Osteoblast (primary cell): ENCODE data around the gene UBE2E2. TPM values are rescaled to one million over a fixed set of nuclear protein-coding genes. Genes with fewer than 3 reads are reported as not detected.

ENCODE experiments used
- DNase-seq: peaks from one replicate; pipeline ENCODE4 v3.0.0; 2011; ENCODE audit warnings: low spot score, mixed read lengths; ENCODE audit not compliant: insufficient read length; ENCODE audit errors: missing footprints
- H2AFZ ChIP-seq: 2 replicates; pipeline ENCODE4 v1.6.0; 2011; ENCODE audit warnings: mild to moderate bottlenecking, low read length
- H3K27ac ChIP-seq: 2 replicates; pipeline ENCODE4 v1.5.1; 2011; ENCODE audit warnings: mild to moderate bottlenecking, low read depth, low read length, moderate library complexity
- H3K27me3 ChIP-seq: 2 replicates; pipeline ENCODE4 v1.6.0; 2012; ENCODE audit warnings: mild to moderate bottlenecking, control low read depth, inconsistent platforms, low read length, moderate library complexity; ENCODE audit not compliant: insufficient read depth
- H3K36me3 ChIP-seq: 2 replicates; pipeline ENCODE4 v1.5.1; 2011; ENCODE audit warnings: mild to moderate bottlenecking, low read length, control low read depth, moderate library complexity; ENCODE audit not compliant: insufficient read depth
- H3K4me1 ChIP-seq: 2 replicates; pipeline ENCODE4 v1.5.1; 2011; ENCODE audit warnings: mild to moderate bottlenecking, low read length, control low read depth, moderate library complexity; ENCODE audit not compliant: insufficient read depth
- H3K4me2 ChIP-seq: 2 replicates; pipeline ENCODE4 v1.6.0; 2011; ENCODE audit warnings: mild to moderate bottlenecking, low read length; ENCODE audit not compliant: insufficient read depth
- H3K4me3 ChIP-seq: fragments of 200-600 bp; sonication (generic); 3 replicates; pipeline ENCODE4 v1.5.1; 2012; ENCODE audit warnings: mild to moderate bottlenecking, low read length, inconsistent platforms; ENCODE audit not compliant: insufficient read depth
- H3K79me2 ChIP-seq: 2 replicates; pipeline ENCODE4 v1.6.0; 2012; ENCODE audit warnings: mild to moderate bottlenecking, low read length, control low read depth, inconsistent platforms; ENCODE audit not compliant: insufficient read depth
- H3K9me3 ChIP-seq: 2 replicates; pipeline ENCODE4 v1.5.1; 2011; ENCODE audit warnings: low read depth, low read length, control low read depth
- H4K20me1 ChIP-seq: 2 replicates; pipeline ENCODE4 v1.6.0; 2012; ENCODE audit warnings: mild to moderate bottlenecking, low read length, control low read depth; ENCODE audit not compliant: insufficient read depth
- CTCF ChIP-seq: IDR thresholded peaks from 2 replicates; pipeline ENCODE4 v1.5.1; 2011; ENCODE audit warnings: mild to moderate bottlenecking, low read depth, low read length, moderate library complexity; ENCODE audit errors: extremely low read depth
- total RNA-seq: library from RNA; depleted of rRNA; stranded (reverse); fragments of >200 nt; gene quantifications from 2 replicates; pipeline ENCODE4 v1.2.3, GENCODE V29; 2012

UBE2E2 gene
- total RNA-seq, 1 donor, result 49.6 TPM

DNA sequence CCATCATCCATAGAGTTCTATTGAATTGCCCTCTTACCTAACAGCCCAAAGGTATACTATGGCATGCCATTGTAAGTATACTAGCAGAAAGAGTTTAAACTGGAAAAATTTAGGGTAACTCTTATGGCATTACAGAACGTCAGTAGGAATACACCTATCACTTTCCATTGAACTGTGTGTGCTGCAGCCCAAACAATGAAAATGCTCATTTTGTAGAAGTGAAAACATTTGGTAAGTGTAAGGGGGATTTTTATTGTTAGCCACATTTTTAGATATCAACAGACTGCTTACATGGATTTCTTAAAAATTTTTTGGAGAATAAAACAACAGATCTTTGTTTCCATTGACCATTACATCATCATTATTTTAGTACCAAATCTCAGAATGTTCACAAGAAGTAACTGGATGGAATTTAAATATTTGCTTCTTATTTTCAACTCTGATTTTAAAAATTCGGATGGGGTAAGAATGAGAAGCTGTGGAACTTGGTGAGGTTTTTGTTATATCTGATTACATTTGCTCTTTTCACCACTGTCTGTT is 245.9 kb downstream of the UBE2E2 start:
- Histone ChIP-seq H3K4me1 (no peaks in the 10 kb centered on the region), H4K20me1 (peaks cover 15% of the 10 kb centered on the region), H3K4me3 (no peak overlapping the region), H3K27ac (no peak overlapping the region), H3K9me3 (no peaks in the 10 kb centered on the region), H3K4me2 (no peak overlapping the region), H3K36me3 (no peaks in the 10 kb centered on the region), H3K27me3 (no peaks in the 10 kb centered on the region), H3K79me2 (peaks cover 10% of the 10 kb centered on the region), H2AFZ (no peak overlapping the region)
- no peak for DNase-seq
- TF ChIP-seq CTCF, result no peak

DNA sequence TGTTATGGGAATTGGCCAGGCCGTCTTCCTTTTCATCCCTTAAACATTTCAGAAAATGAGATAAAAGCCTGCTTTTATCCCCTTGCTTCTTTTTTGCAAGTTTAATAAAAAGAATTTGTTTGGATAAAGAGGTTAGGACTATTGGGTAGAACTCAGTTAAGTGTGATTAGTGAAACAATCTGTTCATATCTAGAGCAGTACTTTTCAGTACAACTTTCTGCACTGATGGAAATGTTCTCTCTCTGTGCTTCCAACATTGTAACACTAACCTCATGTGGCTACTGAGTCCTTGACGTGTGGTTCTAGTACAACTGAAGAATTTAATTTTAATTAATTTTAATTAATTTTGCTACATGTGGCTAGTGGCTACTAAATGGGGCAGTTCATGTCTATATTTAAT is 246.9 kb downstream of the UBE2E2 start:
- no peaks in the 10 kb centered on the region for H3K9me3 ChIP-seq
- TF ChIP-seq CTCF, result no peak
- H4K20me1 ChIP-seq, result peaks cover 16% of the 10 kb centered on the region
- no peak overlapping the region for H2AFZ ChIP-seq
- H3K36me3 ChIP-seq, result no peaks in the 10 kb centered on the region
- H3K79me2 ChIP-seq, result peaks cover 6% of the 10 kb centered on the region
- no peak overlapping the region for H3K4me3 ChIP-seq
- H3K4me1 ChIP-seq, result peaks cover 4% of the 10 kb centered on the region
- DNase-seq, result no peak
- H3K27me3 ChIP-seq, result no peaks in the 10 kb centered on the region
- no peak overlapping the region for H3K4me2 ChIP-seq
- no peak overlapping the region for H3K27ac ChIP-seq

- H3K27ac ChIP-seq, result no peak overlapping the region
- no peaks in the 10 kb centered on the region for H3K9me3 ChIP-seq
- peaks cover 11% of the 10 kb centered on the region for H3K4me1 ChIP-seq
- no peaks in the 10 kb centered on the region for H3K27me3 ChIP-seq
- no peak overlapping the region for H3K4me3 ChIP-seq
- H4K20me1 ChIP-seq, result peaks cover 21% of the 10 kb centered on the region
- no peak for TF ChIP-seq CTCF
- H3K4me2 ChIP-seq, result no peak overlapping the region
- H3K79me2 ChIP-seq, result no peaks in the 10 kb centered on the region
- no peaks in the 10 kb centered on the region for H3K36me3 ChIP-seq
- DNase-seq, result no peak
- H2AFZ ChIP-seq, result no peak overlapping the region
Observed at GRCh38 chr3:23450806-23451205, 247.7 kb downstream of the UBE2E2 start.

- Histone ChIP-seq H3K27me3 (no peaks in the 10 kb centered on the region), H3K4me1 (peaks cover 15% of the 10 kb centered on the region), H3K36me3 (no peaks in the 10 kb centered on the region), H2AFZ (no peak overlapping the region), H3K4me2 (no peak overlapping the region), H3K27ac (no peak overlapping the region), H3K79me2 (no peaks in the 10 kb centered on the region), H4K20me1 (peaks cover 21% of the 10 kb centered on the region), H3K9me3 (no peaks in the 10 kb centered on the region), H3K4me3 (no peak overlapping the region)
- no peak for DNase-seq
- no peak for TF ChIP-seq CTCF
Observed at GRCh38 chr3:23452408-23452807, 249.3 kb downstream of the UBE2E2 start.
